Activated T-helper 1 cell treated with Interleukin-2 at 50 U/mL for 16 hours (primary cell): Measurements from ENCODE around the gene MCM6.

ENCODE experiments used
- DNase-seq: peaks from one replicate; pipeline ENCODE4 v3.0.0-alpha.2; 2020; ENCODE audit warnings: low read depth

MCM6 gene

GRCh38 chr2:135863233-135863632 lies 13.0 kb downstream of the MCM6 start:
- DNase-seq = no peak

DNA sequence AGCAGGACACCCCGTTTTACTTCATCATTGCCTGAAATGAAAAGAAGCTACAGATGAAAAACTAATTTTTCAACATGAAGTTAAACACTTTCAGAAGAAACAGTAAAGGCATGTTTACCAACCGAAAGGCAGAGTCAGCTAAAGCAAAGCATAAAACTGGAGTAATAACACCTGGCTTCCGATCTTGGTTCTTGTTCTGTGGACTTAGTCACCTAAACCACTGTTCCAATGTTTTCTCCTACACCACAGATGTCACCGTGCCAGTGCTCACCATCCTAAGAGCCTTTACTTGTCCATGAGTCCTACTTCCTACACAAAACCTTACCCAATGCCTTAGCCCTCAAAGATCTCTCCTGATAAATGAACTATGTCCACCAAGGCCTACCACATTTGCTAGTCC lies 13.5 kb downstream of the MCM6 start:
- no peak for DNase-seq

- DNase-seq = no peak
These were observed 22.8 kb downstream of the MCM6 start for GRCh38 chr2:135853401-135853800.

DNA sequence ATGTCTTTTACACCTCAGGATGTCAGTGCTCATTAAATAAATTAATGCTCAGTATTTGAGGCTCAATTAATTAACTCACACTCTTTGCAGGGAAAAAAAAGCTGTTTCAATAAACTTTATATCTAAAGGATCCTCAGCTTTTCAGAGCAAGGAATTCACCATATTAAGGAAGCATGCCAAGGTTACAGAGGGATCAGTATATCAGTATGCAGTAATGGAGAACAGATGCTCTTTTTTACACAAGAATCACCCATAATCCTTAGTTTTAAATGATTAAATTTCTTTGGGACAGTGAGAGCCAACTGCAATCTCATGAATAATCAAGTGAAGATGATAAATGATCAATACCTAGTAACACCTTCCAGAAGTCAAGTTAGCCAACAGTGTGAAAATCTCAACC lies 24.4 kb downstream of the MCM6 start:
- no peak for DNase-seq

DNA sequence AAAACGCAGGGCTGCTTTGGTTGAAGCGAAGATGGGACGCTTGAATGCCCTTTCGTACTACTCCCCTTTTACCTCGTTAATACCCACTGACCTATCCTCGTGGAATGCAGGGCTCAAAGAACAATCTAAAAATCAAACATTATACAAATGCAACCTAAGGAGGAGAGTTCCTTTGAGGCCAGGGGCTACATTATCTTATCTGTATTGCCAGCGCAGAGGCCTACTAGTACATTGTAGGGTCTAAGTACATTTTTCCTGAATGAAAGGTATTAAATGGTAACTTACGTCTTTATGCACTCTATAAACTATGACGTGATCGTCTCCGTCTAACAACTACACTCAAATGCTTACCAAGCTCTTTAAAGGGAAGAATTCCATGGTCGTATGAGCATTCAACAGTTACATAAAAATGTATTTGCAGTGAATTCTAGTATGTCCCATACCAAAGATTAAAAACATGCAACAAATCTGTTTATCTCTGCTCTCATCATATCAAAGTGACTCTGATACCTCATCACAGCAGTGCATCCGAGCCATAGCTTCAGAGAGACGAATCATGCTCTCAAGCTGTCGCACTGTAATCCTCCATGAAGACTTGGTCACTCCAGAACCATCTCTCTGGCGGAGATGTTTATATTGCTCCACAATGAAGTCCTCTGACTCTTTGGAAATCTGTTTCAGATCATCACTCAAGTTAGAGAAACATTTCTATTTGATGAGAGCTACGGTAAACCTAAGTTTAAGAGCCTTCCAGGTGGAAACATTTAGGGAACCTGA lies 25.2 kb downstream of the MCM6 start:
- no peak for DNase-seq

GRCh38 chr2:135849087-135849486 lies 27.2 kb downstream of the MCM6 start:
- no peak for DNase-seq

DNA sequence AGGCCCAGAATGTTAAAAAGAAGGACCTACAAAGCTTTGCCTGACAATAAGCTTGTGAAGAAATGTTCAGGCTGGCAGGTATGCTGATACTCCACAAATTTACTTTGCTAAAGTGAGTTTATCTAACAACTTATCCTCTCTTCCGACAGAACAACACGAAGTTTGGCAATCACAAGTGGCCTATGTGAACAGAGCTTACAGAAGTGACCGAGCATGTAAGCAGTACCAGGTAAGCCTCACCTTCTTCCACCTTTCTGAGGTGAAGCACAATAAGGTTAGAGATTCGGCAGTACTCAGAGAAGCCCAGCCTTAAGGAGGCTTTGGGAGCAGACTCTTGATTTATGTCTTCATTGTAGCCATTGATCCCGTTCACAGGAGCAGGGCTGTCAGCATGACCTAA lies 30.2 kb downstream of the MCM6 start:
- no peak for DNase-seq

- DNase-seq = no peak
These were observed 31.0 kb downstream of the MCM6 start for GRCh38 chr2:135845257-135845656.

DNA sequence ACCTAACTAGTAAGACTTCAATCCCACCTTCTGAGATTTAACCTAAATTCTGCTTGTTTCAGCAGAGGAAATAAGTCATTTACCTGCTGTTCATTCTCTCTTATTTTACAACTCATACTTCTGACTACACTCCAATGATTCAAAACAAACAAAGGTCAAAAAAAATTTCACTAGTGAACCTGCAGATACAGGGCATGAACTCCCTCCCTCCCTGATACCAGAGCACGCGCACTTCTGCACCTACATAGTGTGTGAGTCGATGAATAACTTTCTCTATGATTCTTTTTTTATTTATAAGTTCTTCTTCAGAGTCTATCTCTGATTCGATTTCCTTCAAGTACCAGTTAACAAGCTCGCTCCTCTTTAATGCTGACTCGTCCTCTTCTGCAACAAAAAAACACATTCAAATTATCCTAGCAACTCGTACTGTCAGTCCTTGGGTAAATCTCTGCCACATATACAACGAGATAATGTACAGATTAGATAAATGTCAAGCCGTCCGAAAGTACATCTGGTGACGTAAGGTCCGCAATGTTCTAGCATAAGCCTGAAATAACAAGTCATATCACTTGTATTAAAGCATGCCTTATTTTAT lies 31.8 kb downstream of the MCM6 start:
- DNase-seq = no peak

GRCh38 chr2:135843671-135844070 lies 32.6 kb downstream of the MCM6 start:
- no peak for DNase-seq

GRCh38 chr2:135840601-135841000 lies 35.6 kb downstream of the MCM6 start:
- DNase-seq = no peak

GRCh38 chr2:135839713-135840112 lies 36.5 kb downstream of the MCM6 start:
- no peak for DNase-seq

GRCh38 chr2:135838502-135838901 lies 37.7 kb downstream of the MCM6 start:
- no peak for DNase-seq

GRCh38 chr2:135836596-135837270 lies 39.5 kb downstream of the MCM6 start, which contains the start of gene LCT:
Gene LCT (minus strand): TSS chr2:135837184. CDS start chr2:135837169, 15 bp downstream.
- no peak for DNase-seq

DNA sequence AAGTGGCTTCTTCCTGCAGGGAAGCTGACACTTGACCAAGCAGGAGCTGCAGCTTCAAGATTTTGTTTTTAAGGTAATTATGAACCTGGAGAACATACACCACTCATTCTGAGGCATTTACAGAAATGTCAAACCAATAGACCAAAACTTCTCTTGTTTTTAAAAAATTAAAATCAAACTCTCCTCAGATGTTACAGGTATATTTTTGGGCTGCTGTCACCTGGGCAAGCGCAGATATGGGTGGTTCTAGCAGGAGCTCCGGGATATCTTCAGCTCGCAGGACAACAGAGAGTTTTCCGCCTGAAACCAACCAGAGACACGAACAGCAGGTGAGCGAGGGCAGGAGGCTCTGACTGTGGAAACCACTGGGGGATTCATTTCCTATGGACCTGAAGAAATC lies 43.4 kb downstream of the MCM6 start:
- no peak for DNase-seq

DNA sequence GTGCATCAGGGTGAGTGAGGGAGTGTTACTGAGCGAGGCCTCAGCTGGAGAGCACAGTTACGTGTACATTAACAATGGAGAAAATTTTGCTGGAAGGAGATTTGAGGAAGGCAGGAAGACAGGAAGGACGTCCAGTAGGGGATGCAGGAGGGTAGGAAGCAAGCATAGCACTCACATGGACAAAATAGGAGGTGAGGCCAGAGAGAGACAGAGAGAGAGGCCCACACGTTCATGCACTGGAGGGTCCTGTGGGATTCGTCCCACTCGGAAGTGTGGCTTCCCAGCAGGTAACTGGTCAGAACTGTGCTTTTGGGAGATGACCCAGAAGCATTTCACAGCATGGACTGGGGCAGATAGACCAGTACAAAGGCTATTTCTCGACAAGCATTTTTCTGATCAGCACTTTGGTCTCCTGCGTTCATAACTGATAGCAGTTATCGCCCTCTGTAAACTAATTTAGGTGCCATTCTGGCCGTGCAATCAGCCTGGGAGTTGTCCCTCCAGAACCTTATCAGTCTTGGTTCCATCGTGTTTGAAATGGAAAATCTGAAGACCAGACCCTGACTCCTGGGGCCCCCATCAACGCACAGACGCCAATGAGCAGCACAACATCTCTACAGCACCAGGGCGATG lies 44.9 kb downstream of the MCM6 start:
- DNase-seq = no peak

GRCh38 chr2:135829378-135830135 lies 46.7 kb downstream of the MCM6 start:
- DNase-seq = no peak

- no peak for DNase-seq
These were observed 49.7 kb downstream of the MCM6 start for GRCh38 chr2:135826544-135826943.

DNA sequence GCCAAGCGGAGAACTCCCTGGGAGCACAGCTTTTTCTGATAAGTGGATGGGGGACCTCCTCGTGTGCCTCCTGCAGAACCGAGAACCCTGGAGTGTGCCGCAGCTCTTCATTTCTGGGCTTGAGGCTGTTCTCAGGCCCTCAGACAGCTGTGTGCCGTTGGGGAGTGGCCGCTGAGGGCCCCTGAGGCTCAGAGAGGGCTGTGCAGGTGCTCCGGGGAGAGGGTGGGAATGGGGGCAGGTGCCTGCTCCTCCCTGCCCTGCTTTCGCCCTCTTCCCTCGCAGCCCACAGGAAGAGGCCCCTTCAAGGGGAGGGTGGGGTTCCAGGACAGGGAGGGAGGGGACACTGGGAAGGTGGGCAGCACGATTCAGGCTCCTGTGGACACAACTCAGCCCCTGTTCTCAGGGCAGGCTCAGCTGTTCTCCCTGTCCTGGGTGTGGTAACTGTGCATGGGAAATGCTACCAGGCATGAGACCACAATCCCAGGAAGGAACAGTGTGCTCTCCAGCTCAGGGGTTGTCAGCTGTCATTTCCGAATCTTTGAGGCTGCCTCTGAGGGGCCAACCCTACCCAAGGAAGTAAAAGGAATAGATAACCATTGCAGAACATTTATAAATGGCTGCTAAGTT lies 50.6 kb downstream of the MCM6 start:
- DNase-seq = no peak

DNA sequence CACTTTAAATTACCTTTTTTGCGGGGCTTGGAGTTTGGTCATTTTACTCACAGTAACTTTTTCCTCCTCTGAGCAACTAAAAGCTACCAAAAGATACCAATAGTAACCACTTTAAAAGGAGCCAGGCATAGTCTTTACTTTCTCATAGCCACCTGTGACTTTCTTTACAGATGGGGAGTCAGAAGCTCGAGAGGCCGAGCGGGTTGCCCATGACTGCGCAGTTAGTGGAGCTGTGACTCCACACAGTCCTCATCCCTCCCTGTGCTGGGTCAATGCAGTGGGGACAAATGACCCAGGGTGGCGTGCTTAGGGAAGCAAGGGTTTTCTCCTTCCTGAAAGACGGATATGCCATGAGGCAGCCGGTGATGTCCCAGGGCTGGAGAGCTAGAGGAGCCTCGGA lies 51.1 kb downstream of the MCM6 start:
- DNase-seq = no peak

DNA sequence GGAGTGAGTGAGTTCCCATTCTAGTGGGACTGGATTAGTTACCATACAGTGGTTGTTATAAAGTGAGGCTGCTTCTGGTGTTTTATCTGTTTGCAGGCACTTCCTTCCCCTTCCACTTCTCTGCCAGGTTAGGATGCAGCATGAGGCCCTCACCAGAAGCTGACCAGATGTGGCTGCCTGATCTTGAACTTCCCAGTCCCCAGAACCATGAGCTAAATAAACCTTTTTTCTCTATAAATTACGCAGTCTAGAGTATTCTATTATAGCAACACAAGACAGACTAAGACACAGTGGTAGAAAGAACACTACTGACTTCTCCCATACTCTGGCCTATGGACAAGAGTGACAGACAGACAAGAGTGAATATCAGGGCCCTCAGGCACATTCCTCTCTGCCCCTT lies 53.4 kb downstream of the MCM6 start:
- no peak for DNase-seq

- DNase-seq = no peak
These were observed 55.1 kb downstream of the MCM6 start for GRCh38 chr2:135821190-135821589.
